Testis (tissue), 2 donors: ENCODE measurements around the gene EEFSEC.

Experiments used
- POLR2A ChIP-seq: fragments of 450-650 bp; IDR thresholded peaks from one replicate; pipeline ENCODE4 v1.6.1; 2017; ENCODE audit warnings: antibody characterized with exemption, mild to moderate bottlenecking, moderate library complexity
- TF ChIP-seq, protein P1 (sequence below), 3 experiments: fragments of 450-650 bp in 2 of 3; fragments of 200-600 bp in 1 of 3; sonication (generic) in 1 of 3; IDR thresholded peaks; one replicate each; pipeline ENCODE4 v1.5.1; 2016 to 2019; ENCODE audit warnings: antibody characterized with exemption in 3 of 3, mild to moderate bottlenecking in 2 of 3, moderate library complexity in 1 of 3

DNA sequence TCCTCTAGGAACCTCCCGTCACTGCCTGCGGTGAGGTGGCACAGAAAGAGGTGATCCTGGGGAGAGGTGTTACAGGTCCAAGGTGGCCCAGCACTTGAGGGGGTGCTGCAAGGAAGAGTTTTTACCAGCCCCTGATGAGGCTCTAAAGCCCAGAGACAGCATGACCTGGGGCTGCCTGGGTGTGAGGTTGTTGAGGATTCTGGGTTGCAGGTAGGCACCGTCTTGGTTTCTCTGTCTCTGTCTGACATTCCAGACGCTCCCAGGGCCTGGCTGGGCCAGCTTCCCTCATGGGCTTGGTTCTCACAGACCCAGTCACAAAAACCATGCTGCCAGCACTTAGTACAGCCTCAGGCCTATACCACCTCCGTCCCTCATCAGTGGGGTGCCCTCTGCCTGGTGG lies 282.3 kb downstream of the EEFSEC start:
- no peak for TF ChIP-seq POLR2A
- TF ChIP-seq, protein P1, sequence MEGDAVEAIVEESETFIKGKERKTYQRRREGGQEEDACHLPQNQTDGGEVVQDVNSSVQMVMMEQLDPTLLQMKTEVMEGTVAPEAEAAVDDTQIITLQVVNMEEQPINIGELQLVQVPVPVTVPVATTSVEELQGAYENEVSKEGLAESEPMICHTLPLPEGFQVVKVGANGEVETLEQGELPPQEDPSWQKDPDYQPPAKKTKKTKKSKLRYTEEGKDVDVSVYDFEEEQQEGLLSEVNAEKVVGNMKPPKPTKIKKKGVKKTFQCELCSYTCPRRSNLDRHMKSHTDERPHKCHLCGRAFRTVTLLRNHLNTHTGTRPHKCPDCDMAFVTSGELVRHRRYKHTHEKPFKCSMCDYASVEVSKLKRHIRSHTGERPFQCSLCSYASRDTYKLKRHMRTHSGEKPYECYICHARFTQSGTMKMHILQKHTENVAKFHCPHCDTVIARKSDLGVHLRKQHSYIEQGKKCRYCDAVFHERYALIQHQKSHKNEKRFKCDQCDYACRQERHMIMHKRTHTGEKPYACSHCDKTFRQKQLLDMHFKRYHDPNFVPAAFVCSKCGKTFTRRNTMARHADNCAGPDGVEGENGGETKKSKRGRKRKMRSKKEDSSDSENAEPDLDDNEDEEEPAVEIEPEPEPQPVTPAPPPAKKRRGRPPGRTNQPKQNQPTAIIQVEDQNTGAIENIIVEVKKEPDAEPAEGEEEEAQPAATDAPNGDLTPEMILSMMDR (IDR thresholded peaks at IDR 0.05): no peak
